ENCODE measurements around the gene GPHB5.

GPHB5 gene, protein sequence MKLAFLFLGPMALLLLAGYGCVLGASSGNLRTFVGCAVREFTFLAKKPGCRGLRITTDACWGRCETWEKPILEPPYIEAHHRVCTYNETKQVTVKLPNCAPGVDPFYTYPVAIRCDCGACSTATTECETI

DNA sequence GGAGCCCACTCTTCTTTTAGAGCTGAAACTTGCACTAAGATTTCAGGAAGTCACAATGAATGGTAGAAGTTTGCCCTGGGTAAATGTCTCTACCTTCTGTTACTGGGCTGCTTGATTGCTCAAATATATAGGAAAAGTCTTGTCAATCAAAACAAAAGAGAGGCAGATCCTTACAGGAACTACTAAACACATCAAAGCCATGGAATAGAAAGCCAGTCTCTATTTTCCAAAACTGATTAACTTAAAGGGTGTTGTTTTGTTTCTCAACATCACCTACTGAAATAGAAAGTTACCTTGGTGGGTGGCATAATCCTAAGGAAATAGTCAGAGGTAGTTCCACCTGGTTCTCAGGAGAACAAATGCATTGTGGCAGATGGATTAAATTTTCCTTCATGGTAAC lies at the start of gene GPHB5:
GPHB5 (minus strand) TSS at position 101 of the 400 bp plus-strand sequence. CDS start 1,086 bp downstream, outside the sequence.
- TF ChIP-seq GATA2 (IDR thresholded peaks at IDR 0.05; ENCODE audit: low read depth, low read length) (no peak), GATA3 (IDR thresholded peaks at IDR 0.05; ENCODE audit: low read depth, low read length) (no peak)

DNA sequence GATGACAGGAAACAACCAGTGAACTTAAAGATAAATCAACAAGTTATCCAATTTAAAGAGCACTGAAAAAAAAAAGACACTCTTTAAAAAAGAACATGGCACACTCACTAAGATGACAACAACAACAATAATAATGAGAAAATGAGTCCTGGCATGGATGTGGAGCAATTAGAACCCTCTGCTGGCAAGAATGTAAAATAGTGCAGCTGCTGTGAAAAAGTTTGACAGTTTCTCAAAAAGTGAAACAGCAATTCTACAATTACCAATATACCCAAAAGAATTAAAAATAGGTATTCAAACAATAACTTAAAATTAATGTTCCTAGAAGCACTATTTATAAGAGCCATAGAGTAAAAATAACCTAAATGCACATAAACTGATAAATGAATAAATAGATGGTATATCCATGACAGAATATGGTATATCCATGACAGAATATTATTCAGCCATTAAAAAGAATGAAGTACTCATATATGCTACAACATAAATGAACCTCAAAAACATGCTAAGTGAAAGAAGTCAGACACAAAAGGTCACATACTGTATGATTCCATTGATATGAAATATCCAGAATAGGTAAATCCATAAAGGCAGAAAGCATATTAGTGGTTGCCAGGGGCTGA lies 49.1 kb upstream of the GPHB5 start:
- TF ChIP-seq GATA3 (IDR thresholded peaks at IDR 0.05; ENCODE audit: low read depth, low read length), result no peak
- TF ChIP-seq GATA2 (IDR thresholded peaks at IDR 0.05; ENCODE audit: low read depth, low read length), result no peak

DNA sequence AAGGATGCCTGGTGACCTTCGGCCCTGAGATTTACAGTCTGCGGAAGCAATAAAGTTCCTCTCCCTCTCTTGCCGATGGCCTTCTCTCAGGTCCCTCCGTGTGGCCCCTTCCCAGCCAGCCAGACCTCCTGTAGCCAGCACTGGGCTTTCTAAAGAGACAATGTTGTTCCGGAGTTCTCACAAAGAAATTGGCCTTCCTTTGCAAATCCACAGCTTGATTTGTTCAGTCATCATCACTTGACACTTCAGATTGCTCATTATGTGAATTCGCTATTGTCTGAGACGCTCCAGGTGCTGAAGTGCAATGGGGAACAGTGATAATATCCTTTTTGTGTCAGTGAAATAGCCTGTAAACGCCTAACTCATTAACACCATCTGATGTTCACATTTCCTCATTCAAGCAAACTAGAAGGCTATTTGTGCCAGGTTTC lies 43.7 kb upstream of the GPHB5 start:
- no peak for TF ChIP-seq GATA3 (IDR thresholded peaks at IDR 0.05; ENCODE audit: low read depth, low read length)
- TF ChIP-seq GATA2 (IDR thresholded peaks at IDR 0.05; ENCODE audit: low read depth, low read length), result no peak

DNA sequence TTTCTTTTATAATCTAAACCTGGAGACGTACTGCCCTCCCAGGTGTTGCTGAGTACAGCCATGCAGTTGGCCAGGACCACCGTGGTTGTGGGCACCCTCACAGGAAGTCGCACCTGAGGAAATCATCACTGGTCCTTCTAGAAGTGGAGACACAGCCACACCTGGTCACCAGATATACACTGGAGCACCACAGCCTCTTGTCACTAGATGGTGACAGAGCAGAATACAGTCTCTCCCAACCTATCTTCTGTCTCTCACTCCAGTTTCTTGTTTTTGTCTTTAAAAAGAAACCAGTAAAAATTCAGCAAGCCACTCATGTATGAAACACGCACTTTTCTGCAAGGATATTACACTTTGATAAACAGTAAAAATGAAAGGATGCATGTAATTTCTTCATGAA lies 43.1 kb upstream of the GPHB5 start:
- TF ChIP-seq GATA2 (IDR thresholded peaks at IDR 0.05; ENCODE audit: low read depth, low read length), result no peak
- TF ChIP-seq GATA3 (IDR thresholded peaks at IDR 0.05; ENCODE audit: low read depth, low read length), result no peak

DNA sequence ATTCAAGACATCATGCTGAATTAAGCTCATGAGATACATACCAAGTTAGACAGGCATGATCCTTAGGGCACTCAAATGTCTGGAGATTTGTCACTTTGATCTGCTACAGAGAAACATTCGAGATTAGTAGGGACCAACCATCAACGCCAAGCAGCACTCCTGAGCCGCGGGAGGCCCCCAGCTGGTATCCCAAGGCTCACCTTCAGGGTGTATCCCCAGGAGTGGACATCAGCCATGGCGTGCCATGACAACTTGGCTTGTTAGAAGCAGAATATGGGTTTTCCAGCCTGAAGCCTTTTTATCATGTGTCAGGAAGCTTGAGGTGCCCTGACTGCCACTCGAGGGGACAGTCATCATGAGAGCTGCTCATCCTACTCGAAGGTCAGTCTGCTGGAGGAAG lies 39.1 kb upstream of the GPHB5 start:
- TF ChIP-seq GATA2 (IDR thresholded peaks at IDR 0.05; ENCODE audit: low read depth, low read length), result no peak
- TF ChIP-seq GATA3 (IDR thresholded peaks at IDR 0.05; ENCODE audit: low read depth, low read length), result no peak

DNA sequence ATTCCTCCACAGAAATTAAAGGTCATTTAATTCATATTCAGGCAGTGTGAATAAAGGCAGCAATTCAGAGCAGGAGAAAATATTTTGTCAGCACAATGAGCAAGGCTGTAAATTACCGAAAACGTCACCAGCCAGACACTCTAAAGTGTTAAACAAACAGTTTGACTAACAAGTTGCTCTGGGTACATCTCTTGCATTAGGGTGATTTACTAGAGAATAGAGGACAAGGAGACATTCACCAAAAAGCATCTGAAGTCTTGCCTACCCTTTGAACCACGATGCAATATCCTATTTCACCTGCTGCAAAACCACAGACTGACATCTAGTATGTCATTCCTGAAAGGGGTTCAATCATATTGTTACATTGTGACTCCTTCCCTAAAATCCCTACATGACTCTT lies 27.1 kb upstream of the GPHB5 start:
- no peak for TF ChIP-seq GATA2 (IDR thresholded peaks at IDR 0.05; ENCODE audit: low read depth, low read length)
- no peak for TF ChIP-seq GATA3 (IDR thresholded peaks at IDR 0.05; ENCODE audit: low read depth, low read length)

DNA sequence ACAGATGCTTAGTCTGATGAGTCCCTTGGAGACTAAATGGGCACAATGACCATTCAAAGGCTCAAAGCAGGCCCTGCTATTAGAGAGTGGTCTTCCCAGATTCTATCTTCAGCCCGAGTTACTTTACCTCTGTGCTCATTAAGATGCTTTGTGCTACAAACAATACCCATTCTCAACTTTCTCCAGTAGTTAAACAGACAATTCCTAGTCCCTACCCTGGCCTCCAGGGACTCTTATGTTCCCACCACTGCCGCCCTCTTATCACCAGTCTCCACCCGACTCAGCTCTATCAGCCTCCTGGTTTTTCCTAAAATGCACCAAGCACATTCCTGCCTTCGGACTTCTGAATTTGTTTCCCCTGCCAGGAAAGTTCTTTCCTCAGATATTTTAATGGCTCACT lies 25.6 kb upstream of the GPHB5 start:
- TF ChIP-seq GATA2 (IDR thresholded peaks at IDR 0.05; ENCODE audit: low read depth, low read length) (no peak), GATA3 (IDR thresholded peaks at IDR 0.05; ENCODE audit: low read depth, low read length) (no peak)

DNA sequence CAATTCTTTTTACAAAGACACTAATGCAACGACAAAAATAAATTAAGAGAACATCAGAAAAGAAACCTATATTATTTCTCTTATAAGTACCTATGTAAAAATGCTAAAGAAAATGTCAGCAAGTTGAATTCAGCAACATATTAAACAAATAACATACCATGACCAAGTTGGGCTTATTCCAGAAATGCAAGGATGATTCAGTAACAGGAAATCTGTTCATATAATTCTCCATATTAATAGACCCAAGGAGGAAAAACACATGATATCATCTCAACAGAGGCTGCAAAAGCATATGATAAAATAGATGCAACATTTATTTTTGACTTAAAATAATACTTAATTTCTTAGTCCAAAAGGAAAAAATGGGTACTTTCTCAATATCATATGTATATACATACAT lies 25.1 kb upstream of the GPHB5 start:
- TF ChIP-seq GATA2 (IDR thresholded peaks at IDR 0.05; ENCODE audit: low read depth, low read length), result no peak
- TF ChIP-seq GATA3 (IDR thresholded peaks at IDR 0.05; ENCODE audit: low read depth, low read length), result no peak

DNA sequence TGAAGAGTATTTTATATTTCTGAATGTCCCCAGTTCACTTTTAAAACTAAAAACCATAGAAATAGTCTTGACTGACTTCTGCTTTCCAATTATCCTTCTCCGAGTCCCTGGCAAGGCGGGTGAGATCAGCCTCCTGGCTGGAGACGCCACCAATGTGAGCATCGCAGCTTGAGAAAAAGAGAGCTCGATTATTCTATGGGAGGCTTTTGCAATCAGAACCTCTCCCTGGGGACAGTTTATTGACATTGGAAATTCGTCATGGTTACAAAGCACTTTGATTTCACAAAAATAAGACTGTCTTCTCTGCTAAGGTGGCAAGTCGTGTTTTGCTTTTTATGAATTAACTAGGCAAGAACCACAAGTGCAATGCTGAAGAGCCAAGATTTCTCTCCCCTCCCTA lies 23.6 kb upstream of the GPHB5 start:
- TF ChIP-seq GATA2 (IDR thresholded peaks at IDR 0.05; ENCODE audit: low read depth, low read length) (no peak), GATA3 (IDR thresholded peaks at IDR 0.05; ENCODE audit: low read depth, low read length) (no peak)

DNA sequence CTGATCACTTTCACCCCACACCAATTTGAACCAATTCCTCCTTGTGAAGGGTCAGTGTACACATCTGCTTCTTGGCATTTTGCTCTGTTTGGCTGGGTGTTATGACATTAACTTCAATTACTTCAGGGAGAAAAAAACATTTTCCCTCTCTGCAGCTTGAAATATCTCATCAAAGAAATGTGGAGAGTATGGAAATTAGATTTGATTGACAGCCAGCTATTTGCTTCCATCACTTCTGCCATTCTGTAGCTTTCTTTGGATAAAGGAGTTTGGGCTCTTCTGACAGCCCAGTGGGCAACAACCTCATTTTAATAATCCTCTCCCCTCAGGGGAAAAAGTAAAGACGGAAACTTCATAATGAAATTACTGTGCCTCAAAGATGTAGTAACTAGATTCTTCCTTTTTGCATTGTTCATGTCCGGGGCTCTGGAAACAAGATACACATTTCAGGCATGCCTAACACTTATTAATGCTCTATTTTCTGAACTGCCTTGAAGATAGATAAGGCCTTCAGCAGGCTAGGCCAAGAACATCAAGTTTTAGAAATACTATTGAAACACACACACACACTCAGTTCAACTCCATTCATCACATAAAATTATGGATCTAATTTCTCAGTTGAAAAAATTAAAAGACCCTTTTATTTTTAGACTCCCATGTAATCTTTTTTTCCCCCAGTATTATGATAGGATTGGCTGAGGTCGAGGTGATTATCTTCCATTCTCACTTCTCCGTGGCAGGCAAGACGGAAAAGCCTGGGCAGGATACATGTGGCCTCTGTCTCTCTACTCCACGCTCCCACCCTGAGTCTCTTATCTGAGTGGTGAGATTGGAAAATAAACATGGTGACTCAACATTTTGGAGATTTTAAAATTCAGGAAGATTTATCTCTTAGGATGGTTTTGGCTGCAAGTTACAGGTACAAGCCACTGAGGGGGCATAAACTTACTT lies 10.3 kb upstream of the GPHB5 start:
- TF ChIP-seq GATA3 (IDR thresholded peaks at IDR 0.05; ENCODE audit: low read depth, low read length) (no peak), GATA2 (IDR thresholded peaks at IDR 0.05; ENCODE audit: low read depth, low read length) (no peak)

DNA sequence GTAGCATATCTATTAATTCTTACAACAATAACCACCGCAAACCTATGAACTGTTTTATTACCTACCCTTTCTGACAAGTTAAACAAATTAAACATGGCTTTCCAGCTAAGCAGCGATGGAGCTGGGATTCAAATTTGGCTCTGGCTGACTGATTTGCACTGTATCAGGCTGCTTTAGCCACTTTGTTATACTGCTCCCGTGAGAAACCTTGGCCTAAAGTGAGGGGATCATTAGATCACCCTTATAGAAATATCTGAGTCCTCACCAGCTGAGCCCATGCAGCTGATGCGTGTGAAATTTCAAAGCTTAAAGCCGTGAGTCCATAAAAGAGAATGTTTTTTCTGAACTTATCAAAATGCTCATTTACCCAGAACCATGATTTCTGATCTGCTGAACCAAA lies 8.1 kb upstream of the GPHB5 start:
- TF ChIP-seq GATA2 (IDR thresholded peaks at IDR 0.05; ENCODE audit: low read depth, low read length) (no peak), GATA3 (IDR thresholded peaks at IDR 0.05; ENCODE audit: low read depth, low read length) (no peak)

DNA sequence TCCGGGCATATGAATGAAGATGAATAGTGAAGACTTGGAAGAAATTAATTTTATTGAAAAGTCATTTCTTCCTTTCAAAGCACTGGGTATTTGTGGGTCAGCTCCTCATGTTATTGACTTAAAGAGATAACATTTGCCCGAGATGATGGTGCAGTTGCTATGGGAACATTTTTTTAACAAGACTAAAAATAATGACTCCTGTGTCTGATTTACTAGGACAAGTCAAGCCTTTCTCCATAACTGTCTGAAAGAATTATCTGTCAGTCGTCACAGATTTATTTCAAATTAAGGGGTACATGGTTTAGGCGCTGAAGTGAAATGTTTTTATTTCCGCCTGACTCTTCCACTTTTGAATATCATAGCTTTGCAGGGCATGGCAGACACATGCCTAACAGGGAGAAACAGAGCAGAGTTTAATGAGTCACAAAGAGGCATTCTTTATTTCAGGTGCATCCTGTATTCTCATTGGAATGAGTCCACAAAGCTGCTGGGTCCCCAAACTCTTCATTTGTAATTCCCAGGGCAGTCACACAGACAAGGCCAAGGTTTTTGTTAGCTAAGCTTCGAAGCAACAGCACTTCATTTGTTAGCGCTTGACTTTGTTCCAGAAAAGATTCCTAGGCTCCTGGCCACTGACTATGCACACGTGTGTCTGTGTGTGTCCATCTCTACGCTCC lies 4.3 kb upstream of the GPHB5 start:
- TF ChIP-seq GATA2 (IDR thresholded peaks at IDR 0.05; ENCODE audit: low read depth, low read length), result no peak
- no peak for TF ChIP-seq GATA3 (IDR thresholded peaks at IDR 0.05; ENCODE audit: low read depth, low read length)

DNA sequence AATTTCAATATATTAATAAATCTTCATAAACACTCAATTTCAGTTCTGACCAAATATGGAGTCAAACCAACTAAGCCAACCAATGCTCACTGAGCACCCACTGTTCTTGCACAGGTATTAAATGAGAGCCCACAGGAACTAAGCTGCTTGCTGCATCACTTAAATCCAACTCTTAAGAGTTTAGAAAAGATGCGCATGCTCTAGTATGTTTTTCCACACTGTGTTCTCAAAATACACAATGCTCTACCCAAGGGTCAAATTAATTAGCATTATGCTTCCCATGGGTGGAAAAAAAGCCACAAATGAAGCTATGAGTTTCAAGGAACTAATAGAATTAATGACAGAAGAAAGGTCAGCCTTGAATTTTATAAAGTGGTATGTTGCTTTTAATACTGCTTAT lies 3.7 kb upstream of the GPHB5 start:
- TF ChIP-seq GATA2 (IDR thresholded peaks at IDR 0.05; ENCODE audit: low read depth, low read length) (no peak), GATA3 (IDR thresholded peaks at IDR 0.05; ENCODE audit: low read depth, low read length) (no peak)

DNA sequence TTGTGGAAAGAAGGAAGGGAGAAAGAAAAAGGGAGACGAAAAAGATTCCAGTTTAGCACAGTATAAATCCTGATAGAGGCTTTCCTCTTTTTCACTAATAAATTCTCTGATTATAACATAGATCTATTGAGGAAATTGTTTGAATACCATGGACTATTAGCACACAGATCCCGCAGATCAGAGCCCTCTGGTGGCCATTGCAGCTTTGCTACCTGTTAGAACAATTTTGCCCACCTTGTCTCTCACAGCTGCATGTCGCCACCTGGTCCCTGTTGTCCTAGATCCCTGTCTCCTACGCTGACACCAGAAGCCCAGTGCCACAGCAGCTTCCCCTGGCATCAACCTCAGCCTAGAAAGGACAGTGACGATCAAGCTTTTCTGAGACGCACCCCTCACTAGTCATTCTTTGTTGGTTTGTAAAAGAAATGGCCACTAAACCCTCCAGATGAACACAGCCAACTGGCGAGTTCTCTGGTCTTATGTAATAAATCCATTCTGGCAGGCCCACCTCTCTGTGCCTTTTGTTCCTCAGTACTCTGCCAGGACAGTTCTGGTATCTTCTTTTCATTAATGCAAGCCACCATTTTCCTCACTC lies 9.9 kb downstream of the GPHB5 start:
- TF ChIP-seq GATA3 (IDR thresholded peaks at IDR 0.05; ENCODE audit: low read depth, low read length), result no peak
- TF ChIP-seq GATA2 (IDR thresholded peaks at IDR 0.05; ENCODE audit: low read depth, low read length), result no peak
